Stimulated activated CD8-positive, alpha-beta memory T cell treated with anti-CD3 and anti-CD28 coated beads, Interleukin-12 subunit alpha, Interleukin-12 subunit beta, amount 100 ng/mL, for 1 hour (primary cell): Measurements from ENCODE around the gene PCK1.

Experiments
- DNase-seq: peaks from one replicate; pipeline ENCODE4 v3.0.0-alpha.2; 2020; ENCODE audit warnings: low read depth

PCK1 gene

GRCh38 chr20:57561356-57562279 is 708 bp downstream of the PCK1 start:
- no peak for DNase-seq

DNA sequence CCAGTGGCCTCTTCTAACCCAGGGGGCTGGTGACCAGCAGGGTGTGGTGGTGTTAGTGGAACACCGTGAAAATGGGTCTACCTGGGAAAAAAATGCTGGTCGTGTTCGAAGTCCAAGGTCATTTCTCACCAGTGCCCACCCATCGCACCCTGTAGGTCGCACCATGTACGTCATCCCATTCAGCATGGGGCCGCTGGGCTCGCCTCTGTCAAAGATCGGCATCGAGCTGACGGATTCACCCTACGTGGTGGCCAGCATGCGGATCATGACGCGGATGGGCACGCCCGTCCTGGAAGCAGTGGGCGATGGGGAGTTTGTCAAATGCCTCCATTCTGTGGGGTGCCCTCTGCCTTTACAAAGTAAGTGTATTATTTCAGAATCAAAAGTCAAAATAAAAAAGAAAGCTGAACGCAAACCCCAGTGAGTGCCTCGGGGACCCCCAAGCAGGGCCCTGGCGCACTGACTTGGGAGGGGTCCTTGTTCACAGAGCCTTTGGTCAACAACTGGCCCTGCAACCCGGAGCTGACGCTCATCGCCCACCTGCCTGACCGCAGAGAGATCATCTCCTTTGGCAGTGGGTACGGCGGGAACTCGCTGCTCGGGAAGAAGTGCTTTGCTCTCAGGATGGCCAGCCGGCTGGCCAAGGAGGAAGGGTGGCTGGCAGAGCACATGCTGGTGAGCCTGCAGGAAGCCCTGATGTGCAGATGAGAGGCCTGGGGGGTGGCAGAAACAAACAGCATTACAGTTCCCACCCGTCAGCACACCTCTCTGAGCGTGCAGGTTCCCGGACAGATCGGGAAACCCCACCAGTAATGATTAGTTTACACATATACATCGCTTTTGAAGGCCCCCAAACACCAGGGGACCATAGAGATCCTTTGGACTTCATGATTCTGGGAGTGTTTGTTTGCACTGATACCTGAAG is 1.9 kb downstream of the PCK1 start:
- DNase-seq, result no peak

DNA sequence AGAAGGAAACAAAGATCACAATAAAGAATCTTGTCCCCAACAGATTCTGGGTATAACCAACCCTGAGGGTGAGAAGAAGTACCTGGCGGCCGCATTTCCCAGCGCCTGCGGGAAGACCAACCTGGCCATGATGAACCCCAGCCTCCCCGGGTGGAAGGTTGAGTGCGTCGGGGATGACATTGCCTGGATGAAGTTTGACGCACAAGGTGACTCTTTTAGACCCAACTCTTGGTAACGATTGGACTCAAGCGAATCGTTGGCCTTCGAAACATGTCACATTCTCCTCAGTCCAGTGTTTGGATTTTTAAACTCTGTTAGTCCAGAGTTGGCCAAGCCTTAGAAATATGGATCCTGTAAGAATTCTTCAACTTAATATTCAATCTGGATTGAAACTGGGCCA is 2.6 kb downstream of the PCK1 start:
- DNase-seq, result no peak

- no peak for DNase-seq
Observed at GRCh38 chr20:57564180-57564802, 3.4 kb downstream of the PCK1 start.

DNA sequence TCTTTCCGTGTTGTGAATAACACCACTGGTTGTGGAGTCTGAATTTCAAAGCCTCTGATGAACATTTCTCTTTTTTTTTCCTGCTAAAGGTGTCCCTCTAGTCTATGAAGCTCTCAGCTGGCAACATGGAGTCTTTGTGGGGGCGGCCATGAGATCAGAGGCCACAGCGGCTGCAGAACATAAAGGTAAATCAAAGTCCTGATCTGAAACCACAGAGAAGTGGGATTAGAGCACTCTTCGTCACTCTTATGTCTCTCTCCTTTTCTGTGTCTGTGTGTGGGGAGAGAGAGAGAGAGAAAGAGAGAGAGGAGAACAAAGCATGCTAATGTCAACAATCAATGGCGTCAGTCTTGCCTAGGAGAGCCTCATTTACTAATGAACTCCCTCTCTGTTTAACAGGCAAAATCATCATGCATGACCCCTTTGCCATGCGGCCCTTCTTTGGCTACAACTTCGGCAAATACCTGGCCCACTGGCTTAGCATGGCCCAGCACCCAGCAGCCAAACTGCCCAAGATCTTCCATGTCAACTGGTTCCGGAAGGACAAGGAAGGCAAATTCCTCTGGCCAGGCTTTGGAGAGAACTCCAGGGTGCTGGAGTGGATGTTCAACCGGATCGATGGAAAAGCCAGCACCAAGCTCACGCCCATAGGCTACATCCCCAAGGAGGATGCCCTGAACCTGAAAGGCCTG is 4.2 kb downstream of the PCK1 start:
- DNase-seq, result no peak

DNA sequence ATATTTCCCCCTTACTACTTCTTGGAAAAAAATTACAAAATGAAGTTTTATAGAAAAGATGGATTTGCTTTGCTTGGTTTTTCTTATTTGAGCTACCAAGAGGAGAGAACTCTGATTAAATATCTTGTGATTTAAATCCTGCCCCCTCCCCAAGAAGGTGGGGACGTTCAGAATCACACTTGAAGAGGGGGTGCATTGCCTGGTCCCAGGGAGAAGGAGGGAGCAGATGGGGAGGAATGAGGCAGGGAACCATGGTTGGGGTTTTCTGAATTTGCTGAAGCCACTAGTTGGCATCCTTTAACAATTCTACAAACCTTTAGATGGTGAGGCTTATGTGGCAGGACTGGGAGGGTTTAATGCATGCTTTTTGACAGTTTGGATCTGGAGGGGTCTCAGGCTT is 5.5 kb downstream of the PCK1 start:
- no peak for DNase-seq

DNA sequence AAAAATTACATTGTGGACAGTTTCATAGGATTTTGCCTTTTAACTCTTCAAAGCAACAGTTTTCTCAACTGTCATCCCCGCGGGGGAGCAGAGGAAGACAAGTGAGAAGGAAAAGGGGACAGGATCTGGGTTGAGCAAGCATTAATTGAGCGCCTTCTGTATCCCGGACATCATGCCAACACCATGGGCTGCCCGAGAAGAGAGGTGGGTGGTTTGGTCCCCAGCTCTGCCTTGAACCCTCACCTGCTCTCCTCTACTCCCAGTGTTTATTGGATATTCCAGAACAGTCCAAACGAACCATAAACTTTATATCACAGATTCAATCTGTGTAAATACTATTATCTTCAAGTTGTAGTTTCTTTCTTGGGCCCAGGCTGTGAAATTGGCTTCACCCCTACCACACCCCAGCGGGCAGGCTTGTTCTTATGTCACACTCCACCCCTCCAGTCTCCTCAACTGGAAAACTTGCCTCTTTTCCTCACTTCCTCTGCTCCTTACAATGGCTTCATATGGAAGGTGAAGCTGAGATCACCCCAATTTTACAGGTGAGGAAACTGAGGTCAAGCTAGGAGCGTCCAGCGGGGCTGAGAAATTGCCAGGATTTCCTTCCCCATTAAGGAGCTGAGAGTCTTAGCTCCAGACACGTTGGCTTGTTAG is 6.0 kb downstream of the PCK1 start:
- DNase-seq, result no peak

DNA sequence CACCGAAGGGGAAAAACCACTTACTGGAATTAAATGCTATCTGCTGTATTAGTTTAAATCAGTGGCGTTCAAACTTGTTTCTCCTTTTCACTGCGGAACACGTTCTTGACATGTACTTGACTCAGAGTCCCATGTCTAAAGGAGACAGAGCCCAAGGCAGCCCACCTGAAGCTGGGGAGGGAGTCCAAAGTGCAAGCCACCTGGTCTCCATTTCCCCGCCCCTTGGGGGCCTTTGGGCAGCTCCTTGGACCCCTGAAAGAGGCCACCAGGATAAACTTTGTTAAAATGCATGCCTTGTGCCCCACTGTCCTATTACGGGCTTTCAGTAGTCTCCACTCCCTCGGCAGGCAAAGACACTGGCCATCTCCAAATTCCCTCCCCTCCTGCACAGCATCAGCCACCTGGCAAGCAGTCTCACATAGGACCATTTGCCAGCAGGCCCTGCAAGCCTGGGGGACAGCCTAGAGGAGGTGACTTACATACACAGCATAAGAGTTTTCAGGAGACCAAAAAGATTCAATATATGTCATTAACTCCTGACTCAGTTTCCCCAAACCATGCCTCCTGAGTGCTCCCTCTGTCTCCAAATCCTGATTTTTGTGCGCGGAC is 6.7 kb downstream of the PCK1 start:
- no peak for DNase-seq

DNA sequence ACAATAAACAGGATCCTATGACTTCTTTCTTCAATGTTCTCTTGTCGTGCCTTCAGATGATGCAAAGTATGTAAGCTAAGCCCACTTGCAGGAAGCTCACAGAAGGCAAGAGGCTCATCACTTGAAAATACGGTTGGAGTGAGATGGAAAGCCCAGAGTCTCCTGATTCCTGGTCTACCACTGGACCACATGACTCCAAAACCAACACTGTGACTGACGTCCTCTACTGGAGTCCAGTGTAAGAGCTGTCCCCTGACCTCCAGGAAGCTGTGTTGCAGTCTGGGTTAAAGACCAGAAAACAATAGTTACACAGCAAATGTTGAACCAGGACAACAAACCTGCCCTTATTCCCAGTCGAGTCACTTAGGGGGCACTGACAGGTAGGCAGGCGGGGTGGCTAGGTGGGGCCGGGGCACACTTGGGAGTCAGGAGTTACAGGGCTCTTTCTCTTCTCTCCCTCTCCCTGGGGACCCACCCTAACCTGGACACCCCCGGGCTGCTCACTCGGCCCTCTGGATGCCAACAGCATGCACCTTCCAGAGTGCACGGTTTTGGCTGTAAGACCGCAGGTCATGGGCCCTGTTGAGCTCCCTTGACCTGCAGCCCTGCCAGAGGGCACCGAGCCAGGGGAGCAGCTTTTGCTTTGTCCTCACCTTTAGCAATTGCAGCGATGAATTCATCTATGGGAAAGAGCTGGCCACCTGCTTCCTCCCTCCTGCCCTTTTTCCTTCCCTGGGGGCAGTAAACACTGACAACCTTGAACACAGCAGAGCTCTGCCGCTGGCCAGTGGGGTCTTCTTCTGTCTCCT is 7.4 kb downstream of the PCK1 start:
- no peak for DNase-seq

- DNase-seq, result no peak
Observed at GRCh38 chr20:57568960-57569359, 8.1 kb downstream of the PCK1 start.

GRCh38 chr20:57570145-57570850 is 9.4 kb downstream of the PCK1 start:
- no peak for DNase-seq

- no peak for DNase-seq
Observed at GRCh38 chr20:57570920-57571319, 10.0 kb downstream of the PCK1 start.

GRCh38 chr20:57571782-57572416 is 11.0 kb downstream of the PCK1 start:
- no peak for DNase-seq

- DNase-seq, result no peak
Observed at GRCh38 chr20:57573242-57573641, 12.3 kb downstream of the PCK1 start.

- no peak for DNase-seq
Observed at GRCh38 chr20:57573894-57574293, 13.0 kb downstream of the PCK1 start.

DNA sequence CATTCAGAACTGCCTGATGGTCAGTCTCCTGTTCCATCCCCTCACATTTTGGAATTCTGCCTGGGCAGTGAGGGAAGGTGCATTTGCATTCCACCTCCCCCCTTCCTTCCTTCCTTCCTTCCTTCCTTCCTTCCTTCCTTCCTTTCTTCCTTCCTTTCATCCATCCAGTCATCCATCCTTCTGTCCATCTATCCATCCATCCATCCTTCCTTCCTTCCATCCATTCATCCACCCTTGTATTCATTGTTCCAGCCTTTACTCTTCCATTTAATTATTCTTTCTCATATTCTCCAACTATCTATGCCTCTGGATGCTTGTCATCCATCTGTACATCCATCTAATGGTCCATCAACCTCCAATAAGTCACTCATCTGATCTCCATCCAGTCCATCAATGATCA is 14.0 kb downstream of the PCK1 start:
- no peak for DNase-seq

- DNase-seq, result no peak
Observed at GRCh38 chr20:57576002-57576401, 15.1 kb downstream of the PCK1 start.

GRCh38 chr20:57576617-57577550 is 16.0 kb downstream of the PCK1 start:
- DNase-seq, result no peak
